GM21619 (cell line): ENCODE data around the gene MRS2.
"Not testable (repeated sequence)": the region's sequence is repeated elsewhere in the genome, so short reads cannot be mapped to it uniquely, and the experiment has no call there.

ENCODE experiments used
- ATAC-seq: cut with Tn5 transposase; IDR thresholded peaks from one replicate; pipeline ENCODE4 v1.9.1; 2021; ENCODE audit not compliant: unreplicated experiment

The MRS2 gene

DNA sequence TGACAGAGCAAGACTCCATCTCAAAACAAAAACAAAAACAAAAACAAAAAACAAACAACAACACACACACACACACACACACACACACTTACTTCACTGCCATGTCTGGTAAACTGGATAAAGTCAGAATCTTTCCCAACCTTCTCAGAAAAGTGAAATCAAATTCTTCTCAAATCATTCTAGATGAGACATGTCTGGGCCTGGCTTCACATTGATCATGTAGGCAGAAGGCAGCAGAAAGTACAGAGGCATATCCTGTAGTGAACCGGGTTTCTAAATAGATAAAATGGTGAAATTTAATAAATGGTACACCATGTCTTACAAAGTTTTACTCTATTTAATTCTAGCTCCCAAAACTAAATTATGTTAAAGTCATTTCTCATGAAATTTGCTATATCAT lies 14.9 kb upstream of the MRS2 start:
- ATAC-seq, result no peak

DNA sequence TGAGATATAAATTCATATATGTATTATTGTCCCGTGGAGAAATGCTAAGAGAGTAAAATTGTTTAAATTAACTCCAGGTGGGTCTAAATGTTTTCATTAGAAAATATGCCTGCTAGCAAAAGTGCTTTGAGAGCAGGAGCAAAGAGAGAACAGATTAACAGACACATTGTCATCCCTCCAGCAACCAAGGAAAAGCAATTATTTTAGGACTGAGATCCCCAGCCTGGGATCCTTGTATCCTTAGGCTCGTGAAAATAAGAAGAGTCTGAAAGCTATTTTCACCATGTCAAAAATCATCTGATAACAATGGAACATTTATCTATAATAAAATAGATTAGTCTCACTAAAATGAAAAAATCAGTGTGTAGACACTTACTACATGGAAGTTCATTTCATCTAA lies 11.5 kb upstream of the MRS2 start:
- no peak for ATAC-seq

GRCh38 chr6:24391756-24392405 lies 10.9 kb upstream of the MRS2 start:
- peak; percentile 94 for ATAC-seq

- ATAC-seq, result no peak
Measured at GRCh38 chr6:24394061-24394779, 8.5 kb upstream of the MRS2 start.

- ATAC-seq, result no peak
Measured at GRCh38 chr6:24394780-24395437, 7.8 kb upstream of the MRS2 start.

DNA sequence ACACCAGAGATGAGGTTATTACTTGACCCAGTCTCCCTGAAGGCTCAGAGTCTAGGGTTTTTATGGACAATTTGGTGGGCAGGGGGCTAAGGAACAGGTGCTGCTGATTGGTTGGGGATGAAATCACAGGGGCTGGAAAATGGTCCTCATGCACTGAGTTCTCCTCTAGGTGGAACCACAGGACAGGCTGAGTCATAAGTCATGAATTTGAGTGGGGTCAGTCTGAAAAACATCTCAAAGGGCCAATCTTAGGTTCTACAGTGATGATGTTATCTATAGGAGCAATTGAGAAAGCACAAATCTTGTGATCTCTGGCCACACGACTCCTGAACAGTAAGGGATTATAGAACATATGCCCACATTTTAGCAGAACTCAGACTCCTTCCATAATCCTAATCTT lies 5.9 kb upstream of the MRS2 start:
- no peak for ATAC-seq

DNA sequence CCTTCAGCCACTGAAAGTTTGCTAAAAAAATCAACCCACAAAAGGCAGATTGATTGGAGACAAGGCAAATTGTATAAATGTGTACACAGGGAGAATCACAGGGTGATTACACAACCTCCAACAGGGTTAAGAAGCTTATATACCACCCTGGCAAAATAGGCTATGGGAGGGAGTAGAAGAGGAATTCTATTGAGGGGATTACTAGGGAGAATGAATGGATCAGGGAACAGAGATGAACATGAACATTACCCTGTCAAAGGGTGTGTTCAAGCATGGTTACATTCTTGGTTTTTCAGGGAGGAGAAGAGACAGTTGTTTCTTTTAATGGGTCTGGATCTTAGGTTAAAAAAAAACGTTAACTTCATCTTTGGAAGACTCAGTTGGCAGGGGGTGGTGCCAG lies 5.1 kb upstream of the MRS2 start:
- ATAC-seq, result no peak

DNA sequence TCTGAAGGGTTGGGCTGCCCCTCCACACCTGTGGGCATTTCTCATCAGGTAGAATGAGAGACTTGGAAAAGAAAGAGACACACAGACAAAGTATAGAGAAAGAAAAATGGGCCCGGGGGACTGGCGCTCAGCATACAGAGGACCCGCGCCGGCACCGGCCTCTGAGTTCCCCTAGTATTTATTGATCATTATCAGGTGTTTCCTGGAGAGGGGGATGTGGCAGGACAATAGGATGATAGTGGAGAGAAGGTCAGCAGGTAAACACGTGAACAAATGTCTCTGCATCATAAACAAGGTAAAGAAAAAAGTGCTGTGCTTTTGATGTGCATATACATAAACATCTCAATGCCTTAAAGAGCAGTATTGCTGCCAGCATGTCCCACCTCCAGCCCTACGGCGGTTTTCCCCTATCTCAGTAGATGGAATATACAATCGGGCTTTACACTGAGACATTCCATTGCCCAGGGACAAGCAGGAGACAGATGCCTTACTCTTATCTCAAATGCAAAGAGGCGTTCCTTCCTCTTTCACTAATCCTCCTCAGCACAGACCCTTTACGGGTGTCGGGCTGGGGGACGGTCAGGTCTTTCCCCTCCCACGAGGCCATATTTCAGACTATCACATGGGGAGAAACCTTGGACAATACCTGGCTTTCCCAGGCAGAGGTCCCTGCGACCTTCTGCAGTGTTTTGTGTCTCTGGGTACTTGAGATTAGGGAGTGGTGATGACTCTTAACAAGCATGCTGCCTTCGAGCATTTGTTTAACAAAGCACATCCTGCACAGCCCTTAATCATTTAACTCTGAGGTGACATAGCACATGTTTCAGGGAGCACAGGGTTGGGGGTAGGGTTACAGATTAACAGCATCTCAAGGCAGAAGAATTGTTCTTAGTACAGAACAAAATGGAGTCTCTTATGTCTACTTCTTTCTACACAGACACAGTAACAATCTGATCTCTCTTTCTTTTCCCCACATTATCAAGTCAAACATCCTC lies 2.4 kb upstream of the MRS2 start:
- ATAC-seq, result not testable (repeated sequence)

DNA sequence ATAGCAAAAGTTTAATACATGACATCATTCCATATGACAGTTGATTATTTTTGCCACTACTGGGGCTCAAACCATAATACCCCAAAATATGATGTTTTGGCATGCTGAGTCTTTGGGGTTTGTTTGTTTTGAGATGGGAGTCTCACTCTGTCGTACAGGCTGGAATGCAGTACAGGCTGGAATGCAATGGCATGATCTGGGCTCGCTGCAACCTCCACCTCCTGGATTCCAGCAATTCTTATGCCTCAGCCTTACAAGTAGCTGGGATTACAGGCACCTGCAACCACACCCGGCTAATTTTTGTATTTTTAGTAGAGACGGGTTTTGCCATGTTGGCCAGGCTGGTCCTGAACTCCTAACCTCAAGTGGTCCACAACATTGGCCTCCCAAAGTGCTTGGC lies 1.3 kb upstream of the MRS2 start:
- no peak for ATAC-seq

GRCh38 chr6:24403501-24403824 lies 727 bp downstream of the MRS2 start:
- no peak for ATAC-seq

DNA sequence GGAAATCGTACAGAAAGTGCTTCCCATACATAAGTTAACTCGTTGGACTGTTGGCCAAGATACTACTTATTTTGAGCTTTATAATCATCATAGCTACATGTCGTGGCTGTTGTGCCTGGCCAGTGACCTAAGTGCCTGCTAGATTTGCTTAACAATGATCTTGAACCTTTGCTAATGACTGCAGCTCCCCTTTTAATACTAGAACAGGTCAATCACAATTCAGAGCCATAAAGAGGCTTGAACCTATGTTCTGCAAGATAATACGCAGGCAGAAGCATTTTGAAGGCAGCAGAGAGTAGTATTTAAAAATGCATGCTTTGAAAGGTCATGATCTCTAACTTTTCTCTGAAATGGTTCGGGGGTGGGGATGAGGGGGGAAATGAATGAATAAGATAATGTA lies 2.5 kb downstream of the MRS2 start:
- ATAC-seq, result no peak

GRCh38 chr6:24408719-24409410 lies 6.1 kb downstream of the MRS2 start:
- ATAC-seq, result peak; percentile 94

- ATAC-seq, result no peak
Measured at GRCh38 chr6:24410622-24411021, 7.9 kb downstream of the MRS2 start.

GRCh38 chr6:24412294-24412693 lies 9.6 kb downstream of the MRS2 start:
- no peak for ATAC-seq

- ATAC-seq, result not testable (repeated sequence)
Measured at GRCh38 chr6:24414531-24414930, 11.8 kb downstream of the MRS2 start.

DNA sequence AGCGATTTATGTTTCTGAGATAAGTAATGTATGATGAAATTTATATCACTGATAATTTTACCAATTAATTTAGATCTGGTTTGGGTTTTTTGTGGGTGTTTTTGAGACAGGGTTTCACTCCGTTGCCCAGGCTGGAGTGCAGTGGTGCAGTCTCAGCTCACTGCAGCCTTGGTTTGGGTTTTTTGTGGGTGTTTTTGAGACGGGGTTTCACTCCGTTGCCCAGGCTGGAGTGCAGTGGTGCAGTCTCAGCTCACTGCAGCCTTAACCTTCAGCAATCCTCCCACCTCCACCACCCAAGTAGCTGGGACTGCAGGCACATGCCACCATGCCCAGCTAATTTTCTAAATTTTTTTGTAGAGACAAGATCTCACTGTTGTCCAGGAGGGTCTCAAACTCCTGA lies 13.0 kb downstream of the MRS2 start:
- no peak for ATAC-seq

GRCh38 chr6:24419526-24419925 lies 16.8 kb downstream of the MRS2 start:
- ATAC-seq, result no peak

DNA sequence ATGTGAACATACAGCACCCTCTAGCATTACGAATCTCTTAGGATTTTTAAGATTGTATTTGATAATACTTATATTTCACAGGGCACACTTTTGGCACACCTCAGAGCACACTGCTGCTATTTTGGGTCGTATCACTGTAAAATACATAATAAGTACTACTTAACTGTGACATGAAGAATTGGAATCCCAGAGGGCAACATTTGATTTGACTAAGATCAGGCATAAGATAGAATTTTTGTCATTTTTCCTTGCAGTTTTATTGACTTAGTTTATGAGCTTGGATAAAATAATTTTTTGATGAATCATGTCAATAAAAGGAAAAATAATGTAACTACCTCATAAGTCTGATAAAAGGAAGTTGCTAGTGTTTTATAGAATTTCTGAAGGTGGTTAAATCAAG lies 22.4 kb downstream of the MRS2 start:
- no peak for ATAC-seq

DNA sequence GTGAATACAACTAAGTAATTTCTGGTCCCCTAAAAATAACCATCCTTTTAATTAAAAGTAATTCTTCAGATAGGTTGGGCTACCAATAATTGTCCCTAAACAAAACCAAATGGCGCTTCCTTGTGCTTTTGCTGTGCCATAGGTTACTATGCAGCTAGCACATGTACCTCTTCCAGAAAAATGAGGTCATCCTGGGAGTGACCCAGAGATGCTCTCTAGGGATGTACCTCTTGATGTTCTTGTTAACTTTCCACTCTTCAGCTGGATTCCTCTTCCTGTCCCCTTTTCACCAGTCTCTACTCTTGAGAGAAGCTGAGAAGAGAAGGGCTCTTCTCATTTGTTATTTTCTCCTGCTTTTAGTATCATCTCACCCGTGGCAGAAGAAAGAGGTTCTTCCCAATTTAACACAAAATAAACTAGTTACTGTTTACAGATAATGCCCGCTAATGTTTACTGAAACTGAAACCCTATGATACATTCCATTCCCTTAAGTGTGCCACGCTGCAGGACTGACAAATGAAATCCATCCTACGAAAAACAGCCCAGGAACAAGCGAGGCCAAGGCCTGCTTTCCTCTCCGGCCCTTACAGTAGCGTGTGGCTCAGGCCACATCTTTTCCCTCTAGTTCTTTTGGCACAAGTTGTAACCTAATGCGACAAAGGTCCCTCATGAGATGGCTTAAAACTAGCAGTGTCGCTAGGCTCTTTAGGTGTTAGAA lies 24.2 kb downstream of the MRS2 start:
- ATAC-seq, result no peak

DNA sequence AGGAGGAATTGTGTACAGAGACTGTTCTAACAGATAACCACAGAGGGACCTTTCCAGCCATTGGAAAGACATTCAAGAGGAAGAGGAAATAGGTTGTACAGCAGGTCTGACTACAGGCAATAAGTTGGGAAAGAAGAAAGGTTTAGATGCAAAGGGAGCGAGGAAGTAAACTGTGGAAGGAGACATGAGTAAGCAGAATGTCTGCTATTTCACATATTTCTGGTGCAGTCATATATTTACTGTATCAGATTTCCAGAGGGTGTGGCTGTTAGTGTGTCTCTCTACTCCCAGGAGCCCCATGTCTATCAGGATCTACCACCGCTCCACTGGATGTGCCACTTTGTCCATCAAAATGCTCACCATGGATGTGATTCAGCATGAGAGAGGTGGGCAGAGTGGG lies 25.9 kb downstream of the MRS2 start:
- ATAC-seq, result no peak
